Body of pancreas (tissue), 4 donors: ENCODE data around the gene GTF3C5.

Experiments
- CTCF ChIP-seq, 7 experiments: fragments of 450-650 bp in 4 of 7; fragments of 200-600 bp in 3 of 7; sonication (generic) in 3 of 7; IDR thresholded peaks; one replicate each; pipeline ENCODE4 v1.5.1; 2016 to 2019; ENCODE audit warnings: antibody characterized with exemption in 7 of 7
- POLR2A ChIP-seq, 3 donors: fragments of 450-650 bp; IDR thresholded peaks; one replicate each; pipeline ENCODE4 v1.6.1; 2016; ENCODE audit warnings: antibody characterized with exemption in 3 of 3, mild to moderate bottlenecking in 2 of 3

GRCh38 chr9:133044661-133045060 is 13.9 kb downstream of the GTF3C5 start:
- TF ChIP-seq CTCF (IDR thresholded peaks at IDR 0.05) (no peak), POLR2A (IDR thresholded peaks at IDR 0.05) (no peak)
